HPDE6-E6E7 (cell line): Measurements from ENCODE around the gene ACSF3.
"Not testable (repeated sequence)": the region's sequence is repeated elsewhere in the genome, so short reads cannot be mapped to it uniquely, and the experiment has no call there.

Experiments used
- DNase-seq: peaks from one replicate; pipeline ENCODE4 v3.0.0; 2011; ENCODE audit warnings: missing footprints; ENCODE audit errors: extremely low spot score

Gene ACSF3

GRCh38 chr16:89190150-89190958 lies 96.7 kb downstream of the ACSF3 start:
- DNase-seq: no peak

DNA sequence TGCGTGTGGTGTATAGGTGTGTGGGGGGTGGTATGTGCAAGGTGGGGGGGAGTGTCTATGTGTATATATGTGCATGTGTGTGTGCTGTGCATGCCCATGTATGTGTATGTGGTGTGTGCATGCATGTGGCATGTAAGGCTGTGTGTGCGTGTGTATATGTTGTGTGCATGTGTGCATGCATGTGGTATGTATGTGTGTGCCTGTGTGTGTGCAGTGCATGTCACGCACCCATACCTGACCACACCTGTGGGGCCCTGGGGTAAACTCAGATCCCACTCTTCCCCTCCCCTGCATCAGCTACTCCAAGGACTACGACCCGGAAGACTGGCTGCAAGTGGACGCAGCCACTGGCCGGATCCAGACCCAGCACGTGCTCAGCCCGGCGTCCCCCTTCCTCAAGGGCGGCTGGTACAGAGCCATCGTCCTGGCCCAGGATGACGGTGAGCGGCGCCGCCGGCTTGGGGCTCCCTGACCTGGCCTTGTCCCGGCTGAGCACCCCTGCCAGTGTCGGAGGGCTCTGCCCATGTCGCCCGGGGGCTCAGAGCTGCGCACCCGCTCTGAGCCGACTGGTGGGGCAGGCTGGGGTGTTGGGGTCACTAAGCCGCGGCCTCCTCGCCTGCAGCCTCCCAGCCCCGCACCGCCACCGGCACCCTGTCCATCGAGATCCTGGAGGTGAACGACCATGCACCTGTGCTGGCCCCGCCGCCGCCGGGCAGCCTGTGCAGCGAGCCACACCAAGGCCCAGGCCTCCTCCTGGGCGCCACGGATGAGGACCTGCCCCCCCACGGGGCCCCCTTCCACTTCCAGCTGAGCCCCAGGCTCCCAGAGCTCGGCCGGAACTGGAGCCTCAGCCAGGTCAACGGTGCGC lies 97.6 kb downstream of the ACSF3 start:
- DNase-seq: no peak

DNA sequence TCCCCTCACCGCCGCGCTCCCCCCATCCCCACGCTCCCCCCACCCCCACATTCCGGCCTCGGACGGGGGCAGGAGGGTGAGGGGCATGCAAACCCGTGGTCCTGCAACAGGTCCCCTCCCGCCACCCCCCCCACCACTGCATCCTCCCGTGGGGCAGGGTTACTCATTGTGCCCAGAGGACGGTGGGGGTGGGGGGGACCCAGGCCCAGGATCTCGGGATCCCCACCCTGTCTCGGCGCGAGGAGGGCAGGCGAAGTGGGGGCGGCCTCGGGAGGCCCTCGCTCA lies 98.2 kb downstream of the ACSF3 start:
- no peak for DNase-seq

DNA sequence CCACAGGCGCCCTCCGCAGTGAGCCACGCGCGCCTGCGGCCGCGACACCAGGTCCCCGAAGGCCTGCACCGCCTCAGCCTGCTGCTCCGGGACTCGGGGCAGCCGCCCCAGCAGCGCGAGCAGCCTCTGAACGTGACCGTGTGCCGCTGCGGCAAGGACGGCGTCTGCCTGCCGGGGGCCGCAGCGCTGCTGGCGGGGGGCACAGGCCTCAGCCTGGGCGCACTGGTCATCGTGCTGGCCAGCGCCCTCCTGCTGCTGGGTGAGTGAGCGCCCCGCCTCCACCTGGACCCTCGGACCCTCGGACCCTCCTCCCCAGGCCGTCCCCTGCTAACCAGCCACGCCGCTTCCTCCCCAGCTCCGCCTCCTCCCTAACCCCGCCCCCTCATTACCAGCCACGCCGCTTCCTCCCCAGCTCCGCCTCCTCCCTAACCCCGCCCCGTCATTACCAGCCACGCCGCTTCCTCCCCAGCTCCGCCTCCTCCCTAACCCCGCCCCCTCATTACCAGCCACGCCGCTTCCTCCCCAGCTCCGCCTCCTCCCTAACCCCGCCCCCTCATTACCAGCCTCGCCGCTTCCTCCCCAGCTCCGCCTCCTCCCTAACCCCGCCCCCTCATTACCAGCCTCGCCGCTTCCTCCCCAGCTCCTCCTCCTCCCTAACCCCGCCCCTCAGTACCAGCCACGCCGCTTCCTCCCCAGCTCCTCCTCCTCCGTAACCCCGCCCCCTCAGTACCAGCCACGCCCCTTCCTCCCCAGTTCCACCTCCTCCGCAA lies 98.7 kb downstream of the ACSF3 start:
- DNase-seq: not testable (repeated sequence)

- DNase-seq: no peak
These were observed 99.4 kb downstream of the ACSF3 start for GRCh38 chr16:89192956-89193575.

- DNase-seq: no peak
These were observed 100.1 kb downstream of the ACSF3 start for GRCh38 chr16:89193576-89194293.

DNA sequence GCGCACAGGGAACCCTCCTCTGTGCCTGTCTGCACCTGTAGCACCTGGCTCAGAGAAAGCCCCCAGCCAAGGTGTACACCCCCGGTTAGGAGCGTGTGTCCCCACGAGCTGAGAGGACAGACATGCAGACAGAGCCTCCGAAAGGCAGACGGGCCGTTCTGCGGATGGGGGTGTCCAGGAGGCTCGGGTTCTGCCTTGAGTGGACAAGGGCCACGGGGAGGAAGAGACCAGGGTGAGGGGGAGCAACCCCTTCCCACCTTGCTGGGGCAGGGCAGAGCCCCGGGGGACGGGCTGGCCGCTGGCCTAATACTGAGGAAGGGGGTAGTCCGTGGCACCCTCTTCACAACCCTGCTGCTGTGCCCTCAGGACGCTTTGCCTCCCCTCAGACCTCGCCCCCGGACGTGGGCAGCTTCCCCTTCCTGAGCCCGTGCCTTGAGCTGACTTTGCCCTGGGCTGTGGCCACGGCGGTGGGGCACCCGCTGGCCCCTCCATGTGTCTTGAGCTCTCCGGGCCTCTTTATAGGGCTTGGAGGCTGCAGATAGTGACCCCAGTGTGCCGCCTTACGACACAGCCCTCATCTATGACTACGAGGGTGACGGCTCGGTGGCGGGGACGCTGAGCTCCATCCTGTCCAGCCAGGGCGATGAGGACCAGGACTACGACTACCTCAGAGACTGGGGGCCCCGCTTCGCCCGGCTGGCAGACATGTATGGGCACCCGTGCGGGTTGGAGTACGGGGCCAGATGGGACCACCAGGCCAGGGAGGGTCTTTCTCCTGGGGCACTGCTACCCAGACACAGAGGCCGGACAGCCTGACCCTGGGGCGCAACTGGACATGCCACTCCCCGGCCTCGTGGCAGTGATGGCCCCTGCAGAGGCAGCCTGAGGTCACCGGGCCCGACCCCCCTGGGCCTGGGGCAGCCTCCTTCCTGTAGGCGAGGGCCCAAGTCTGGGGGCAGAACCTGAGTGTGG lies 101.0 kb downstream of the ACSF3 start:
- no peak for DNase-seq

- no peak for DNase-seq
These were observed 102.0 kb downstream of the ACSF3 start for GRCh38 chr16:89195521-89196171.

GRCh38 chr16:89197033-89197632 lies 103.5 kb downstream of the ACSF3 start:
- no peak for DNase-seq

DNA sequence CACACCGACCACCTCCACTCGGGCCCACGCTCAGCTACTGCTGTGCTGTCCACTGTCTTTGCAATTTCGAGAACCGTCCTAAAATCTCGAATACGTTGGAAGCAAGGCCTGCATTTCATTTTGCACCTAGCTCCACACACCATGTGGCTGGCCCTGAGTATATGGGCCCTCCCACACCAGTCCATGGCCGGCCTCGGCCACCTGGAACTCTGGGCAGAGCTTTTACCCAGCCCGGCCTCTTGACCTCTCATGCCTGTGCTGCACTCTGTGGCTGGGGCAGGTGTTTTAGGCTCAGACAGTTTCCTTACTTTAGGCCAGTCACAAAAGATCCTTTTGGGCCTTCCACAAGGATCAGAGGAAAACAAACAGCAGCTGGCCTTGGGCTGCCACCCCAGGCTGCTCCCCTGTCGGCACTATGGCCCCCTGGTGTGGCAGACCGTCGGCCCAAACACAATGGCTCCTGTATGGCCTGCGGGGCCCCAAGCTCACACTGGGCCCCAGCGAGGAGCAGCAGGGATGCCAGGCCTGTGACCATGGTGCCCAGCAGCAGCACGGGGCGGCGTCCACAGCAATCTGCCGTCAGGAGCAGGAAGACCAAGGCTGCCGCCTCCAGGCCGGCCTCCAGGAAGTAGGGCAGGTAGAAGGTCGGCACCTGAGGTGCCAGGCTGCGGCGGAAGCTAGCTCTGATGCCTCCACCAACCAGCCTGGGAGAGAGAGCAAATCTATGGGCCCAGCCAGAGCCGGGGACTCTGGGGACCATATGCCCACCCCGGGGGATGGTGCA lies 104.2 kb downstream of the ACSF3 start:
- DNase-seq: no peak

GRCh38 chr16:89198417-89199240 lies 105.0 kb downstream of the ACSF3 start:
- DNase-seq: no peak

DNA sequence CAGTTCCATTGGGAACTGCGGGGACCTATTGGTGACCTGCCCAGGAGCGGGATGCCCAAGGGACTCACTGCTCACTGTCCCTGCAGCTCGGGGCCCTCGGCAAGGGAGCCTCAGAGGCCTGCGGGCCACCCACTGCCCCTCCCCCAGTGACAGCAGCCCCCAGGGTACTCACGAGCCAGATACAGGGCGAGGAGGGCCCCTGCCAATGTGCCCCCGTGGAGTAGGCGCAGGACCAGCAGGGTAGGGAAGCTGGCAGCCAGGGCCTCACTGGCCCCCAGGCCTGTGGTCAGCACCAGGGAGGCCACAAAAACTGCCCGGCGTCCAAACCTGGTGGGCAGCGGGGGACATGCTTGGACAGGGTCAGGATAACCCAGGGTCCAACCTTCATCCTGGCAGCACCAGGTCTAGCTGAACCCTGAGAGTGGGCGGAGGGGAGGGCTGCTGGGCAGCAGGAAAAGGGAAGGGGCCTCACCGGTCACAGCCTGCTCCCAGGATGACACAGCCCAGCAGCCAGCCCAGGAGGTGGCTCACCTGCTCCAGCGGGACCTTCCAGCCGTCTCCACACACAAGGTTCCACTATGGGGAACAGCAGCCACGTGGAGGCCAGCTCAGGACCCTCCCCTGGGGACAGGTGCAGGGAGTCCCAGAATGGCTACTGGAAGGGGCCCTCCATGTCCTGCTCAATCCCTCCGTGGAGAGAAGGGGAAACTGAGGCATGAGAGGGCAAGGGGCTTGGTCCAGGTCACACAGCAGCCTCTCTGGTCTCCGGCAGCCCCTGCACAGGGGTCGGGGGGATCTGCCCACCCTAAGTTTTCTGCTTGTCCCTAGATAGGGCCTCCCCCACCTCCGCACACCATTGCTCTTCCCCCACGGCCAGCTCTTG lies 105.8 kb downstream of the ACSF3 start:
- DNase-seq: no peak

DNA sequence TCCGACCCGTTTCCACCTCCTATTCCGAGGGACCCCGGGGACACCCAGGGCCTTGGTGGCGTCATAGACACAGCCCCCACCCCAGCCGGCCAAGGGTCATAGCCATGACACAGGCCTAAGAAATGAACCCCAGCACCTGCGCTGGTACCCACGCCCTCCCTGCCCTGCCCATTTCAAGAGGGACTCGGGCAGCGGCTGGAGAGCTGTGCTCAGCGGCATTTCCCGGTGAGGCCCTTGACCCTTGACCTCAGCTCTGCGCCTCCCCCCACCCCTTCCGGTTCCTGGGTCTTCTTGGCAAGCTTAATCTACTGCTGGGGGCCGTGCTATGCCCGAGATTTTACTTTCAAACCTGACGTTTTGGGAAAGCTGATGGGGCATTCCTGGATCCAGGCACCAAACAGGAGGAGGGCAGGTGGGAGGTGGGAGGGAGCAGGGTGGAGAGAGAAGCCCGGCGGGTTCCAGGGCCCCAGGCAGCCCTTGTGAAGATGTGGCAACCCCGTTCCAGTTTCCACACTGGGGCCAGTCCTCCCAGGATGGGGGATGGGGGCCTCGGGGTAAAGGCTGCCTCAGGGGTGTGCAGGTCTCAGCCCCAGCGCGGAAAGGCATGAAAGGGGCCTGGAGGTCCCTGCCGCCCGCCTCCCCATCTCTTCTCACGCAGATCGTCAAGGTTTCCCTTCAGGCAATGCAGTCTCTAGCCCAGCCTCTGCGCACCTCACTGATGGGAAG lies 106.6 kb downstream of the ACSF3 start, which contains the start of gene SLC22A31:
Gene SLC22A31, minus strand, starts transcription at position 414 of the 726 bp plus-strand sequence. Its CDS starts 36 bp downstream, at position 378.
- DNase-seq: no peak

DNA sequence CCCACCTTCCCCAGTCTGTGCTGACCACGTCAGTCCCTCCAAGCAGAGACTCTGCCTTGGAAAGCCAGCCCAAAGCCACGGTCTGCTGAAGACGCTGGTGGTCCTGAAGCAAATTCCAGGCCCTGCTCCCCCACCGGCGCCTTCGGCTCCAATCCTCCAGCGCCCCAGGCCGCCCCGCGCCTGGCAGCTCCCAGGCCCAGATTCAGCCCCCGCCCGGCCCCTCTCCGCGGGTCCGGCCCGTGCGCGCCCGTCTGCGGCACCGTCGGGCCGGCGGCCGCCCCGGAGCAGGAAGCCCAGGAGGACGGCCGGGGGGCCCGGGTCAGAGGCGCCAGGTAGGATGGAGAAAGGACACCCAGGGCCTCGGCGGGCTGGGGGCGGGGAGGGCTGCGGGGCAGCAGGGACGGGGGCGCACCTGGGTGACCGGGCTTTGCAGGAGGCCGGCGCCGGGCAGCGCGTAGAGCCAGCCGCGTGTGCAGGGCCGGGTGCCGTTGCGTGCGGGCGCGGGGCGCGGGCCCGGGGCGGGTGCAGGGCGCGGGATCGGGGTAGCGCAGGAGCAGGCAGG lies 107.3 kb downstream of the ACSF3 start:
- no peak for DNase-seq
